Neural progenitor cell (in vitro differentiated cells): ENCODE measurements around the gene HEG1.

Experiments used
- CTCF ChIP-seq: fragments of 200-600 bp; sonication (generic); IDR thresholded peaks from 2 replicates; pipeline ENCODE4 v1.5.1; 2017; ENCODE audit warnings: antibody characterized with exemption, mild to moderate bottlenecking
- EZH2 ChIP-seq: fragments of 200-600 bp; sonication (generic); IDR thresholded peaks from 2 replicates; pipeline ENCODE4 v1.6.1; 2017; ENCODE audit warnings: antibody characterized with exemption, mild to moderate bottlenecking, moderate library complexity
- EZH2phosphoT487 ChIP-seq: fragments of 200-600 bp; sonication (generic); IDR thresholded peaks from 2 replicates; pipeline ENCODE4 v1.6.1; 2017; ENCODE audit warnings: antibody characterized with exemption

DNA sequence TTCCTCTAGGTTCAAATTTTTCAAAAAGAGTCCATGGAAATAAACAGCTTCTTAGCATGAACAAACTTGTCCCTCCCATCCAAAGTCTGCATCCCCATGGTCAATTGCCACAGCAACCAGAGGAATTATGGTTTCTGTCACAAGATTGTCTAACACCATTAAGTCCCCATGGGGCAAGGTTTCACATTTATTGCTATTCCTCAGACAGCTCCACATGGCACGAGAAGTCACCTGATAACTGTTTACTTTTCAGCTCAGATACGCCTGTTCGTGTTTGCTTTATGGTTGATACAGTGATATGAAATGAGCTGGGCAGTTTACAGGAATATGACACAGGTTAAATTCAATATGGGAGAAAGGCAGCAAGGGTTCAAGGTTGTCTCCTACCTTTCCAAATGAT is 83.3 kb downstream of the HEG1 start:
- TF ChIP-seq CTCF = no peak
- TF ChIP-seq EZH2 = no peak
- TF ChIP-seq EZH2phosphoT487 = no peak
